Muscle of leg (tissue), 11 donors: ENCODE measurements around the gene PRKCZ. TPM values are rescaled to one million over a fixed set of nuclear protein-coding genes. Genes with fewer than 3 reads are reported as not detected.
"Not testable (repeated sequence)": the region's sequence is repeated elsewhere in the genome, so short reads cannot be mapped to it uniquely, and the experiment has no call there.

Source experiments
- DNase-seq: peaks from one replicate; pipeline ENCODE4 v3.0.0; 2013
- H3K27ac ChIP-seq: one replicate; pipeline ENCODE4 v1.5.1; 2013; ENCODE audit warnings: mild to moderate bottlenecking, low read length, control low read depth
- H3K27me3 ChIP-seq: one replicate; pipeline ENCODE4 v1.6.1; 2013; ENCODE audit warnings: low read length; ENCODE audit not compliant: control insufficient read depth, insufficient read depth
- H3K36me3 ChIP-seq: one replicate; pipeline ENCODE4 v1.6.1; 2013; ENCODE audit warnings: low read length; ENCODE audit not compliant: control insufficient read depth, insufficient read depth
- H3K4me1 ChIP-seq: one replicate; pipeline ENCODE4 v1.6.1; 2013; ENCODE audit warnings: low read length; ENCODE audit not compliant: control insufficient read depth, insufficient read depth
- H3K4me3 ChIP-seq: one replicate; pipeline ENCODE4 v1.5.1; 2013; ENCODE audit warnings: low read length, control low read depth
- H3K9me3 ChIP-seq: replicated peaks from 2 replicates; pipeline ENCODE4 v1.6.1; 2013; ENCODE audit warnings: low read depth, low read length; ENCODE audit not compliant: control insufficient read depth
- WGBS: methylation state at CpG from one replicate; pipeline ENCODE4 v1.1.5; 2013; ENCODE audit warnings: missing lambda C conversion rate; ENCODE audit not compliant: insufficient coverage; 5-methylcytosine and 5-hydroxymethylcytosine counted together
- polyA plus RNA-seq, 8 donors: library from polyadenylated mRNA; unstranded; fragments of 120-200 nt; gene quantifications; one replicate each; pipeline versions ENCODE4 v1.2.1 to v1.2.3, GENCODE V29; 2013; ENCODE audit warnings: inconsistent platforms in 1 of 8, low replicate concordance in 1 of 8; ENCODE audit not compliant: insufficient read length in 8 of 8, insufficient read depth in 1 of 8
- total RNA-seq: library from RNA; stranded (reverse); fragments of 120-200 nt; gene quantifications from one replicate; pipeline ENCODE4 v1.2.4, GENCODE V29; 2013

PRKCZ gene
- total and polyA plus RNA-seq, 9 donors: 4.0 to 10.5 (median 5.7) TPM

- WGBS: 91% methylated on average over 38 of the region's 60 CpGs
- peaks cover 14% of the 10 kb centered on the region for H3K27me3 ChIP-seq
Observed at GRCh38 chr1:2094269-2095158, 44.3 kb downstream of the PRKCZ start.

GRCh38 chr1:2095394-2095793, 45.2 kb downstream of the PRKCZ start:
- no peak overlapping the region for H3K4me3 ChIP-seq
- no peaks in the 10 kb centered on the region for H3K36me3 ChIP-seq
- peaks cover 13% of the 10 kb centered on the region for H3K4me1 ChIP-seq
- no peak overlapping the region for H3K27ac ChIP-seq
- 77% methylated on average over 12 of the region's 17 CpGs for WGBS
- DNase-seq: no peak
- H3K27me3 ChIP-seq: peaks cover 13% of the 10 kb centered on the region
- peaks cover 6% of the 10 kb centered on the region for H3K9me3 ChIP-seq

More at GRCh38 chr1:2094269-2095158, 44.3 kb downstream of the PRKCZ start:
- not testable (repeated sequence) for H3K9me3 ChIP-seq, H3K4me3 ChIP-seq, H3K27ac ChIP-seq, H3K4me1 ChIP-seq, DNase-seq, H3K36me3 ChIP-seq

- 82% methylated on average over 33 of the region's 34 CpGs for WGBS
- Histone ChIP-seq H3K9me3 (peaks cover 6% of the 10 kb centered on the region), H3K27me3 (peaks cover 13% of the 10 kb centered on the region), H3K36me3 (no peaks in the 10 kb centered on the region), H3K27ac (no peak overlapping the region), H3K4me1 (peaks cover 16% of the 10 kb centered on the region), H3K4me3 (no peak overlapping the region)
- DNase-seq: no peak
Observed at GRCh38 chr1:2095981-2096736, 45.9 kb downstream of the PRKCZ start.

GRCh38 chr1:2097386-2098300, 47.4 kb downstream of the PRKCZ start:
- Histone ChIP-seq H3K36me3 (no peaks in the 10 kb centered on the region), H3K9me3 (peaks cover 6% of the 10 kb centered on the region), H3K4me3 (no peak overlapping the region), H3K4me1 (peaks cover 16% of the 10 kb centered on the region), H3K27ac (no peak overlapping the region), H3K27me3 (peaks cover 1% of the 10 kb centered on the region)
- no peak for DNase-seq
- WGBS: 95% methylated on average over 24 of the region's 26 CpGs

- H3K36me3 ChIP-seq: no peaks in the 10 kb centered on the region
- no peak overlapping the region for H3K27ac ChIP-seq
- WGBS: 85% methylated on average over 8 of the region's 11 CpGs
- DNase-seq: no peak
- H3K4me1 ChIP-seq: peaks cover 16% of the 10 kb centered on the region
- no peaks in the 10 kb centered on the region for H3K27me3 ChIP-seq
- H3K9me3 ChIP-seq: peaks cover 6% of the 10 kb centered on the region
- no peak overlapping the region for H3K4me3 ChIP-seq
Observed at GRCh38 chr1:2098301-2098698, 48.1 kb downstream of the PRKCZ start.

GRCh38 chr1:2098839-2099785, 48.9 kb downstream of the PRKCZ start:
- no peak overlapping the region for H3K4me3 ChIP-seq
- no peaks in the 10 kb centered on the region for H3K27me3 ChIP-seq
- DNase-seq: peak; percentile 62
- peaks cover 6% of the 10 kb centered on the region for H3K9me3 ChIP-seq
- H3K36me3 ChIP-seq: no peaks in the 10 kb centered on the region
- WGBS: 70% methylated on average over 26 of the region's 35 CpGs
- peaks cover 16% of the 10 kb centered on the region for H3K4me1 ChIP-seq
- no peak overlapping the region for H3K27ac ChIP-seq

- 82% methylated on average over 17 of the region's 22 CpGs for WGBS
- peaks cover 20% of the 10 kb centered on the region for H3K4me1 ChIP-seq
- no peak overlapping the region for H3K4me3 ChIP-seq
- no peak overlapping the region for H3K27ac ChIP-seq
- no peaks in the 10 kb centered on the region for H3K27me3 ChIP-seq
- peaks cover 6% of the 10 kb centered on the region for H3K9me3 ChIP-seq
- no peak for DNase-seq
- H3K36me3 ChIP-seq: no peaks in the 10 kb centered on the region
Observed at GRCh38 chr1:2099886-2100779, 49.9 kb downstream of the PRKCZ start.

GRCh38 chr1:2100780-2101108, 50.5 kb downstream of the PRKCZ start:
- Histone ChIP-seq H3K4me1 (peaks cover 20% of the 10 kb centered on the region), H3K27me3 (no peaks in the 10 kb centered on the region), H3K27ac (no peak overlapping the region), H3K4me3 (no peak overlapping the region), H3K9me3 (peaks cover 6% of the 10 kb centered on the region), H3K36me3 (no peaks in the 10 kb centered on the region)
- no peak for DNase-seq
- no CpG with 5 or more reads among the region's 4 CpGs for WGBS
